SK-MEL-5 (cell line): ENCODE measurements around the gene KCNJ1. TPM values are rescaled to one million over a fixed set of nuclear protein-coding genes. Genes with fewer than 3 reads are reported as not detected.

Experiments
- DNase-seq: peaks from one replicate; pipeline ENCODE4 v3.0.0-alpha.2; 2016; ENCODE audit warnings: low read depth, low spot score
- in situ Hi-C: cut with HindIII; loops from 2 replicates; pipeline ENCODE4 v1.10.0; 2016; ENCODE audit warnings: low sequenced_read_pairs, high pct_unique_total_duplicates, low pct_unique_long_range_greater_than_20kb
- polyA plus RNA-seq, 2 experiments: library from polyadenylated mRNA; depleted of rRNA; stranded (reverse); fragments of >200 nt; gene quantifications; 2 replicates each; pipeline ENCODE4 v1.2.3, GENCODE V29; 2015
- total RNA-seq: library from RNA; depleted of rRNA; stranded (reverse); fragments of >200 nt; shearing (Covaris generic); gene quantifications from 2 replicates; pipeline ENCODE4 v1.2.3, GENCODE V29; 2014; rRNA removed

The KCNJ1 gene
- not detected in 2 replicates for total RNA-seq
- polyA plus RNA-seq (2015; cell fraction: cytosol; rRNA removed) = not detected in 2 replicates
- polyA plus RNA-seq (2015; cell fraction: nucleus; rRNA removed) = not detected in 2 replicates

DNA sequence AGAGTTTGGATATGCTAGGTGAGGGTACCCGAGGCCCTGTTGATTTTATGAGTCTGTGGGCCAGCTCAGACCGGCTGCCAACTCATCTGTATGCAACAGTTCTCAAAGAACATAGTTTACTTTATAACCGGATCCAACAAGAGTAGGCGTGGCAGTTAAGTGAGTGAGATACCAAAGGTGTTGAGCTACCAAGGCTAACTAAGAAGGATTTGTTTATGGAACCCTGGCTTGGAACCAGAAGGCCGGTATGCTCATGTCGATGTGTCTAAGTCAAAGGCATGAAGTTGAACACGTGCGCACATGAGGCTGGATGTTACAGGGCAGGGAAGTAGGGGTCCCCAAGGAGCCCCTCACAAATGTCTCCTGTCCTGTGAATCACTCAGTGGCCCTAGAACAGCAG lies at the start of gene KCNJ1:
Gene KCNJ1 (minus strand): TSS at position 20 of the 400 bp plus-strand sequence. CDS start 27,053 bp downstream, outside the sequence.
- no peak for DNase-seq
- in situ Hi-C loops = no loop called here

DNA sequence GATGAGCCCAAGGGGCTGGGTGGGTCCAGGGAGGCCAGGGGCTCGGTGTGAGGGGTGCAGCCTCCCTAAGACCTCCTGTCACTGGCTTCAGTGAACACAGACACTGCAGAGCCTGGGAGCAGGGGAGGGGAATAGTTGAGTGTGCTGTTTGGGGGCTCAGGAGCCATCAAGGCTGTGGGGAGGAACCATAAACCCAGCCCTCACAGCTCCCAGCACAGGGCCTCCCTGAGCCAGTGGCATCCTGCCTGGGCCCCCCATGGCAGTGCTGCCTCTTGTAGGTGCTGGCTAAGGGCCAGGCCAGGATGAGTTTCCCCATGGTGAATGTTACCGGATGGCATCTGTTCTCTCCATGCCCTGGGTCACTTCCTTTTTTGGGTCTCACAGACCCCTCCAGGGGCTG lies 49.6 kb upstream of the KCNJ1 start:
- no peak for DNase-seq
- in situ Hi-C loops = no loop called here

DNA sequence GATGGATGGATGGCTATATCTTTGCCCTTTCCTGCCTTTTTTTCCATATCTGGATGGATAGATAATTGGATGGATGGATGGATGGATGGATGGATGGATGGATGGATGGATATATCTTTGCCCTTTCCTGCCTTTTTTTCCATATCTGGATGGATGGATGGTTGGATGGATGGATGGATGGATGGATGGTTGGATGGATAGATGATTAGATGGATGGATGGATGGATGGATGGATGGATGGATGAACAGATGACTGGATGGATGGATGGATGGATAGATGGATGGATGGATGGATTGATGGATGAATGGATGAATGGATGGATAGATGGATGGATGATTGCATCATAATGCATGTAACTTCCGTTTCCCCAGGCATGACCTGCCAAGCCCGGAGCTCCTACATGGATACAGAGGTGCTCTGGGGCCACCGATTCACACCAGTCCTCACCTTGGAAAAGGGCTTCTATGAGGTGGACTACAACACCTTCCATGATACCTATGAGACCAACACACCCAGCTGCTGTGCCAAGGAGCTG lies 49.0 kb upstream of the KCNJ1 start:
- DNase-seq = no peak
- in situ Hi-C loops = no loop called here

DNA sequence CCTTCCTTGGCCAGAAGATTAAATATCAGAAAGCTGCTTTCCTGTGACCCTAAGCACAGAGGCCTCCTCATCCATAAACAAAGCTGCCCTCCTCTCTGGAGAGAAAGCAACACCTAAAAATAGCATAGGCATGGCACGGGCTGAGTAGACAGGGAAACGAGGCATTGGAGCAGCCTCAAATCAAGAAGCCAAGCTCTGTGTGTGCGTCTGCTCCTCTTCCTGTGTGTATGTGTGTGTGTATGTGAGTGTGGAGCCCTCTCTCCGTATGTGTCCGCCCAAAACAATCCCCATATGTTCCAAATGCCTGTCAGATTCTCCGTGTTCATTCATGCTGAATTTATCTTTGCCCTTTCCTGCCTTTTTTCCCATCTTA lies 48.0 kb upstream of the KCNJ1 start:
- in situ Hi-C loops = no loop called here
- no peak for DNase-seq

DNA sequence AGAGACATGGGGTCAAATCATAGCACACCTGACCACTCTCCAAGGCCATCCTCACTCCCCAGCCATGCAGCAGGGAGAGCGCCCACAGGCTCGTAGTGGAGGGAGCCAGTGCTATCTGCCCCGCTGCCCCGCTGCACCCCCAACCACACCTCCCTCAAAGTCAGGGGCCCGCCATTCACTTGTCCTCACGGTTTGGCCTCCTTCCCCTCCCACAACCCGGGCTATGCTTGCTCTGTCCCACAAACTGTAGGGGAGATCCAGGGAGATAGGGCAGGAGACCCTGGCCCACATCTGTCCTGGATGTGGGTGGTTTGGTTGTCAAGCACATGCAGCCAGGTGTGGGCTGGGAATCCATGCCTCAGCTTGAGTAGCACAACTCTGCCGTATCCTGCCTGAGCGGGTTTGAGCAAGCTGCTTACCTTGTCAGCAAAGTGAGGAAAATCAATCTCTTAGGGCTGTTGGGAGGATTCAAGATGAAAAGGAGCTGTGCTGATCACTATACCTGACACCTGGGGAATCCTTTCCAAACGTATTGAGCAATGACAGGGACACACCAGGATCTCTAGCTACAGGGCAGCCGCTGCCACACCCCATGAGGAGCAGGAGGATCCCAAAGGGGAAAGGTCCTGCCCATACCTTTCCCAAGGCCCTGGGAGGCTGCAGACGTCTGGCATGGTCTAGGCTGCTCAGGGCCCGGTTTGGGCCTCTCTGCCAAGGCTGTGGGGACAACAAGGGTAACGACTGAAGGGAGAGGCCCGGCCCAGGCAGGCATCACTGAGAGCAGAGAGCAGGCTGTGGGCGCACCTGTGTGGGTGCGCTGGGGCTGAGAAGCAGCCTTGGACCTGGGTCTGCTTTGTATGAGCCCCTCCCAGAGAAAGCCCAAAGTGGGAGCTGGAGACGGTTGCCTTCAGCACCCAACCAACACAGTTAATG lies 47.4 kb upstream of the KCNJ1 start:
- DNase-seq = no peak
- in situ Hi-C loops = no loop called here

DNA sequence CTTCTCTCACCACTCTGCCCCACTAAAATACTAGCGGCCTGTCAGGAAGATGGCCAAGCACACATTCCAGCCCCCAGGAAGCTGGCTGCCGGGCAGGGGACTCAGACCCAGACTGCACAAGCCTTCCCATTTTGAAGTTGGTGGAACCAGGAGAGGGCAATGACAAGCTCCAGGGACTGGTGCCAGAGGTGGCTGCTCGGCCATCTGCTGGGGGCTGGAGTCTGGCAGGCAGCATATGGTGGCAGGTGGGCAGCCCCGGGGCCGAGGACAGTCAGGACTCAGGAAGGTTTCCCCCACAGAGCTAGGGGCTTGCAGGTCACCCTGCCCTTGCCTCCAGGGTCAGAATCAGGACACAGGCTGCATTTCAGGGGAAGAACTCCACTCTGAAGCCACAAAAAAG lies 46.7 kb upstream of the KCNJ1 start:
- in situ Hi-C loops = no loop called here
- DNase-seq = no peak

DNA sequence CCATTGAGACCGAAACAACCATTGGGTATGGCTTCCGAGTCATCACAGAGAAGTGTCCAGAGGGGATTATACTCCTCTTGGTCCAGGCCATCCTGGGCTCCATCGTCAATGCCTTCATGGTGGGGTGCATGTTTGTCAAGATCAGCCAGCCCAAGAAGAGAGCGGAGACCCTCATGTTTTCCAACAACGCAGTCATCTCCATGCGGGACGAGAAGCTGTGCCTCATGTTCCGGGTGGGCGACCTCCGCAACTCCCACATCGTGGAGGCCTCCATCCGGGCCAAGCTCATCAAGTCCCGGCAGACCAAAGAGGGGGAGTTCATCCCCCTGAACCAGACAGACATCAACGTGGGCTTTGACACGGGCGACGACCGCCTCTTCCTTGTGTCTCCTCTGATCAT lies 44.6 kb upstream of the KCNJ1 start:
- DNase-seq = no peak
- in situ Hi-C loops = no loop called here

DNA sequence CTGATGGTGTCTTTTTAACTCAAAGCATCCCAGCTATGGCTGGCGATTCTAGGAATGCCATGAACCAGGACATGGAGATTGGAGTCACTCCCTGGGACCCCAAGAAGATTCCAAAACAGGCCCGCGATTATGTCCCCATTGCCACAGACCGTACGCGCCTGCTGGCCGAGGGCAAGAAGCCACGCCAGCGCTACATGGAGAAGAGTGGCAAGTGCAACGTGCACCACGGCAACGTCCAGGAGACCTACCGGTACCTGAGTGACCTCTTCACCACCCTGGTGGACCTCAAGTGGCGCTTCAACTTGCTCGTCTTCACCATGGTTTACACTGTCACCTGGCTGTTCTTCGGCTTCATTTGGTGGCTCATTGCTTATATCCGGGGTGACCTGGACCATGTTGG lies 44.1 kb upstream of the KCNJ1 start:
- DNase-seq = no peak

DNA sequence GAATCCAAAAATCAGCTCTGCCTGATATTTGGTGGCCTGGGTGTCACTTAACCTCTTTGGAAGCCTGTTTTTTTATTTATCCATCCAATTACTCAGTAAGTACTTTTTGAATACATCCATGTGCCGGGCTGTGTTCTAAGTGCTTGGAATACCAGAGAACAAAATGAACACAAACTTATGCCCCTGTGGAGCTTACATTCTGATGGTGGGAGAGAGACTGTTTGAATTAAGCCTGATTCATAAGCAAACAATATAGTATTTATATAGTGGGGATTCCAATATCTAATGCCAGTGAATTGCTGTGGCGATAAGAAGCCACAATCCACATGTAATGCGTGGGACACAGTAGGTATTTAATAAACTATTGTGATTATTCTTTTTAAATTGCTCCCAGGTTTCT lies 43.5 kb upstream of the KCNJ1 start:
- DNase-seq = no peak
- in situ Hi-C loops = no loop called here

More for the DNA sequence above, 44.1 kb upstream of the KCNJ1 start:
- in situ Hi-C loops = no loop called here

DNA sequence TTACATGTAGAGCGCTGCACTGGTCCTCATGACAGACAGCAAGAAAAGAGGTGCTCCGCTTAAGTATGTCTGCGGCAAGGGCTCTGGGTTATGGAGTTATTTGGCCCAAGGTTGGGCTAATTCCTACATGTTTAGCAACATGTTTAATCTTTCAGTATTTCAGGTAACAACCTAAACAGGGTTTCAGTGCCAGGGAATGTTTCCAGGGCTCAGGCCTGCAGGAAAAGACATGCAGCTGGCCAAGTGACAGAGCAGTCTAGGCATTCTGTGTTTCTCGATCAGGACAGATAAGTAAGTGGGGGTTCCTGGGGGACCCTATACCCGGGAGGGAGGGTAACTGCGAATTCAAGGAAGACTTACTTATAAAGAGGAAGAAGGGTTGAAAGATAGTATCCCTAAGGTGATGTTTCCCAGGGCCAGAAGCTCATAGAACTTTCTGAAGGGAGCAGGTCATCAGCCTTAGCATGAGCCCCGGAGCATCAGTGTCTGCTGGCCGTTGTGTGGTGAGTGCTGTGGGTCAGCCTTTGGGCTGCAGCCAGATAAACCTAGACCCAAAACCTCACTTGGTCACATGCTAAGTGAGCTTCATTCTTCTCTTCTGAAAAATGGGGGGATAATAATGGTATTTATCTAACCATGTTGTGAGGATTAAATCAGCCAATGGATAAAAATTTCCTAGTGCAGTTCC lies 42.5 kb upstream of the KCNJ1 start:
- DNase-seq = no peak
- in situ Hi-C loops = no loop called here

DNA sequence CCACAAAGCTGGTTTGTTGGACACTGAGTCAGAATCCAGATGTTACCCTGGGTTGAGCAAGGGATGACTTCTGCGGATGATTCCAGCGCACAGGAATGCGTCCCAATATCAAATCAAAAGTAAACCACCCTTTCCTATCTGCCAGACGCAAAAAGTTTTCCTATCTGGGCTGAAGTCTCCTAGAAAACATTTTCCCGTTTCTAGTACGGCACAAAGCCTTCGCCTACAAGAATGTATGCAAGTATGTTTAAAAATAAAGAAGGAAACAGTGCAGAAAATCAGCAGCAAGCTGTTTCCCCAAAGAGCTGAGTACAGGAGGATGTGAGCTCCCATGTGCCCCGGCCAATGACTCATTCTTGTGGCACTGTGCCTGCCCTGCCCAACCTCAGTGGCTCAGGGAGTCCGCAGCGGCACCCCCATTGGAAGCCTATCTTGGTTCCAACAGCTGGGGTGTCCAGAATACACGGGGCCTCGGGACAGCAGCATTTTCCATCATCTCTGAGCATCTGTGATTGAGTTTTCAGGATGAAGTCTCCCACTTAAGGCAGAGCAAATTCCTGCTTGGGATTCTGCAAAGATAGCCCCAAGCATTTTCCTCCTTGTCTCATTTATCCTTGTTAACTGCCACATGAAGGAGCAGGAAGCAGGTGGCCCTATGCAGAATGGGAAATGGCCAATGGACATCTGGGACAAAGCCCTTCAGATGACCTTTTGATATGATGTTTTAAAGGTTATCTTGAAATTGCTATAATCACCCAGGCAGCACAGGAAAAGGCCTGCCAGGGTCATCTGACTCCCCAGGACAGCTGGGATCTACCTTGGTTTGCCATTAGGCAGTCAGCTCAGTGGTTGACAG lies 41.5 kb upstream of the KCNJ1 start:
- in situ Hi-C loops = no loop called here
- no peak for DNase-seq

DNA sequence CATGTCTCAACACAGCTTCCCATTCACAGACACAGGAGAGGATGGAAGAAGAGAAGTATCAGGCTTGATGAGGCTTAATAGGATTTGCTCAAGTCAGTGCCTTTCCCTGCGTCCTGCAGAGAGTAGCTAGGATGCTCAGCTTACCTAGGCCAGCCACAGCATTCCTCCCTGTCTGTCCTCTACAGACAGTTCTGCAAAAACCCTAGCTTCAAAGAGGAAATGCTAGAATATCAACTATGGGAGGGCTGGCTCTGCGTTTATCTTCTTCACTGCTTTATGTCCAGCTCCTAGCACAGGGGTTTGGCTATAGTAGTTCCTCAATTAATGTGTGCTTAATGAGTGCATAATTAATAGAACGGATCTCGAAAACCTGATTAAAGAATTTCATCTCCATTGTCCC lies 40.5 kb upstream of the KCNJ1 start:
- in situ Hi-C loops = no loop called here
- DNase-seq = no peak

DNA sequence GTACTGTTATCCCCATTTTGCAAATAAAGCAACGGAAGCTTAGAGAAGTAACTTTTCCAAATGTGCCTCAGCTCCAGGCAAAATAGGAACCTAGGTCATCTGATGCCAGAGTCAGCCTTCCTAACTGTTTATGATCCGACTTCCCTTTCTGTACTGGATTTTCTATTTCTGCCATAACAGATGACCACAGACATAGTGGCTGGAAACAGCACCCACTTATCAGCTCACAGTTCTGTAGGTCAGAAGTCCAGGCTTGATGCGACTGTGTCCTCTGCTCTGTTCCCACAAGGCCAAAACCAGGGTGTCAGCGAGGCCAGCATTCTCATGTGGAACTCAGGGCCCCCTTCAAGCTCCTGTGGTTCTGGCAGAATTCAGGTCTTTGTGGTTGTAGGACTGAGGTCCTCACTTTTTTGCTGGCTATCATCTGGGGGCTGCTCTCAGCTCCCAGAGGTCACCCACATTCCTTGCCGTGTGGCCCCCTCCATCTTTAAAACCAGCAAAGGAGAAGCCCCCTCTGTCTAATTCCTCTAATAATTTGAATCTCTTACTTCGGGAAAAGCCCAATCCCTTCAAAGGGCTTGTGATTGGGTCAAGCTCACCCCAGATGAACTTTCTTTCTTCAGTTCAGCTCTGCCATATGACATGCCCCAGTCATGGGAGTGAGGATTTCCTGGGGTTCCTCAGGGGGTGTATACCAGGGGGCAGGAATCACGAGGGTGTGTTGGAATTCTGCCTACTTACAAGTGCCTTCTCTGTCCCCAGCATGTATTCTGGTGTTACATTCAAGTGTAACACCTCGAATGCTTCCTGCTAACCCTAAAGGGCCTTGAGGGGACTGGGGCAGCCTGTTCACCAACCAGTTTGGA lies 39.3 kb upstream of the KCNJ1 start:
- in situ Hi-C loops = no loop called here

DNA sequence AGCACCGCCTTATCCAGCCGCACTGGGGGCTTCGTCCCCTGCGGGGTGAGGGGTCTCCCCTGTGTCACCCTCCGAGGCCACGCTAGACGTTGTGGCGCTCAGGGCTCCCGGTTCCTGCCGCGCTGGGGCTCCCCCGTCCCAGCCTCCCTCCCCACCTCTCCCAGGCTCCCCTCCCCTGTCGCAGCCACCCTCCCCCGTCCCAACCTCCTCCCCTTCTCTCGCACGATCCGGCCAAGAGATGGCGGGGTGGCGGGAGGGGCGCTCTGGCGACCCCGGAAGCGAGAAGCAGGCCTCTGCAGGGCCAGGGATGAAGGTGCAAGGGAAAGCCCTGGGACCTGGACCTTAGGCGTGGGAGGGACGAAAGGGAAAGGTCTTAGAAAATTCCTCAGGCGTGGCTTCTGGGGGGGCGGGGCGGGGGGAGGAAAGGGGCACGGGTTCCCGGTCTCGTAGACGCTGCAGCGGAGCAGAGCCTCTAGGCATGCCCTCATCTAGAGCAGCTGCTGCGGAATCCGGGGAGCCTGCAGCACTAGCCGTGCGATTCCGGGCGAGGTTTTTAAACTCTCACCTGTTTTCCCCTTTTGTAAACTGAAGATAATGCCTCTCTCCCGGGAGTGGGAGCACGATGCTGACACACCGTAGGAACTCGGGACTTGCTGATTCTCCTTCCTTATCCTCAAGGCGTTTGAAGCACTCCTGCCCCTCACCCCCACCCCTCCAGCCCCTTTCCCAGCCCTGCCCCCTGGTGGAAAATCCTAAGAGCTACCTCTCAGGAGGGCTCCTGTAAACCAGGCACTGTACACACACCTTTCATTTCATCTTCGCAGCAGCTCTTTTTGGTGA lies 38.5 kb upstream of the KCNJ1 start:
- in situ Hi-C loops = no loop called here
- DNase-seq = peak; percentile 56

More for the DNA sequence above, 39.3 kb upstream of the KCNJ1 start:
- no peak for DNase-seq

DNA sequence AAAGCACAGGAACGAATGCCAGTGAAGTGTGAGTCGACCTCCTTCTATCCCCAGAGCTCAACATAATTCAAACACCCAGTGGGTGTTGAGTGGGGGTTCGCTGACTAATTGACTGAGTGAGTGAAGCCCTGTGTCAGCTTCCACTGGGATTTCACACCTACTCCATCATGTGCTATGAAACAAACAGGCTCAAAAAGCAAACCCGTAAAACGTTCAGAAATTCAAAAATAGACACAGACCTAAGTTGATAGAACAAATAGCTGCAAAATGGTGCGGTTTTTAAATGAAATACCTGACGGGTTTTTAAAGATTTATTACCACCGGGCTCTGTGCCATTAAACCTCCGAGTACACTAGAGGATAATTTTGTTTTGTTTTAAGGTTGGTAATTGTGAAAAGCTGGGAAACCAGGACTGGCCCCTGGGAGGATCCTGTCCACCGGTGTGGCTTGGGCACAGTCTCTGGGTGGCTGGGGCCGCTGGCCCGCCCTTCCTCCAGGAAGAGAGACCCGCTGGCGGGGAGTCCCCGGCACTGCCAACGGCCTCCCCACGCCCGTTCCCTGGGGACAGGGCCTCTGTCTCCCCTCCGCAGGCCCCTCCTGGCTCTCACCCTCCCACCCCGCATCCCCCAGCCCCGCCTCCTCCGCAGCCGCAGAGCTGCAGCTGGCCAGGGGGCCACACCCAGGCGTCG lies 37.7 kb upstream of the KCNJ1 start:
- in situ Hi-C loops = no loop called here
- DNase-seq = no peak

DNA sequence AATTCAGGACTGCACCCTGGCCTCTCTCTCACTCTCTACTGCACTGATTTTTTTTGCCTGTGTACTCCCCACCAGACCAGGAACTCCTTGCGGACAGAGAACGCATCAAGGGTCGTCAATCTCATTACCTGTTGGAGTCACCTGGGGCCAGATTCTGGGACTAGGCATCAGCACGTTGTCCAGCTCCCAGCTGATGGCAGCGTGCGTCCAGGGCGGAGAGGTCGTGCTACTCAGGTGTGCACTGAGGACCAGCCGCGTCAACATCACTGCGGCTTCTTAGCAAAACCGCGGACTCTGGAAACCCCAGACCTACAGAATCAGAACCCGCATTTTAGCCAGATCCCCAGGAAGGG lies 37.2 kb upstream of the KCNJ1 start:
- in situ Hi-C loops = no loop called here
- no peak for DNase-seq
